ENCODE measurements around the gene MKRN2OS. TPM values are rescaled to one million over a fixed set of nuclear protein-coding genes. Genes with fewer than 3 reads are reported as not detected.

MKRN2OS gene
- total and polyA plus RNA-seq, 2 donors from 2014 or later: 1.7 TPM; not detected in 1

GRCh38 chr3:12489832-12490231, 55.5 kb downstream of the MKRN2OS start:
- peaks cover 3 to 10% (median 5%) of the 10 kb centered on the region in 3 donors for H3K36me3 ChIP-seq (ENCODE audit: control insufficient read depth in 2 of 3, insufficient read depth in 3 of 3, low read length in 3 of 3)
- H3K27me3 ChIP-seq (ENCODE audit: control insufficient read depth, insufficient read depth, low read length): no peaks in the 10 kb centered on the region
- TF ChIP-seq CTCF (IDR thresholded peaks at IDR 0.05; ENCODE audit: borderline replicate concordance, extremely low read depth, insufficient read depth): no peak
- H3K9me3 ChIP-seq (ENCODE audit: control insufficient read depth in 2 of 3, insufficient read depth in 1 of 3, low read length in 3 of 3): no peaks in the 10 kb centered on the region
- H3K4me1 ChIP-seq (ENCODE audit: control insufficient read depth in 2 of 3, insufficient read depth in 2 of 3, low read depth in 1 of 3, low read length in 3 of 3): peaks cover 6 to 7% (median 6%) of the 10 kb centered on the region in 3 donors
- no peak overlapping the region for H3K9ac ChIP-seq (ENCODE audit: low read length in 3 of 3)
- no peak overlapping the region for H3K27ac ChIP-seq (ENCODE audit: low read depth in 2 of 2, low read length in 2 of 2)
- intact Hi-C loops (cut with DNase I): no loop called here
- peak in 2 of 5 donors; percentile 67 to 82 for DNase-seq
- H3K4me3 ChIP-seq (ENCODE audit: low read length in 3 of 3): no peak overlapping the region
- FAIRE-seq: no peak

Other genes with a start within 250 kb of the MKRN2OS start
- gene TSEN2, start 61.0 kb downstream of the MKRN2OS start, total RNA-seq: 20.7 TPM
- gene TSEN2, start 61.0 kb downstream of the MKRN2OS start, polyA plus RNA-seq (ENCODE audit: insufficient read depth, low read depth, low replicate concordance): 10.3 TPM
- 27.0 TPM for gene MKRN2, start 11.6 kb upstream of the MKRN2OS start, total RNA-seq
- gene MKRN2, start 11.6 kb upstream of the MKRN2OS start, polyA plus RNA-seq (ENCODE audit: insufficient read depth, low read depth, low replicate concordance): 15.9 TPM
- 79.6 TPM for gene RAF1, start 118.6 kb upstream of the MKRN2OS start, total RNA-seq
- 53.0 TPM for gene RAF1, start 118.6 kb upstream of the MKRN2OS start, polyA plus RNA-seq (ENCODE audit: insufficient read depth, low read depth, low replicate concordance)
- not detected for gene TMEM40, start 213.8 kb upstream of the MKRN2OS start, total RNA-seq
- 0.52 TPM for gene TMEM40, start 213.8 kb upstream of the MKRN2OS start, polyA plus RNA-seq (ENCODE audit: insufficient read depth, low read depth, low replicate concordance)

Measured in kidney (tissue), 14 donors.